ENCODE measurements around the gene MRPL40. TPM values are rescaled to one million over a fixed set of nuclear protein-coding genes. Genes with fewer than 3 reads are reported as not detected.

MRPL40 gene
- total RNA-seq, 4 donors from 2014 or later: 21.2 to 31.2 (median 27.7) TPM

- no peaks in the 10 kb centered on the region for H3K4me1 ChIP-seq
- TF ChIP-seq CTCF (IDR thresholded peaks at IDR 0.05) (no peak), POLR2AphosphoS5 (IDR thresholded peaks at IDR 0.05) (no peak), EP300 (IDR thresholded peaks at IDR 0.05) (no peak)
- no peaks in the 10 kb centered on the region for H3K27me3 ChIP-seq
- H3K27ac ChIP-seq (replicated peaks in 1 of 4): no peak overlapping the region
- WGBS: 88% methylated on average over 2 of the region's 2 CpGs
- H3K36me3 ChIP-seq: peaks cover 39 to 91% (median 77%) of the 10 kb centered on the region in 4 donors
- intact Hi-C loops (cut with DNase I): no loop called here
- no peak for DNase-seq (ENCODE audit: extremely low spot score)
- H3K9me3 ChIP-seq: no peaks in the 10 kb centered on the region
- no peak overlapping the region for H3K4me3 ChIP-seq
These were observed 33.7 kb upstream of the MRPL40 start for GRCh38 chr22:19398652-19399051.

GRCh38 chr22:19400881-19401280 lies 31.5 kb upstream of the MRPL40 start:
- H3K27me3 ChIP-seq: no peaks in the 10 kb centered on the region
- H3K9me3 ChIP-seq: no peaks in the 10 kb centered on the region
- TF ChIP-seq CTCF (IDR thresholded peaks at IDR 0.05) (no peak), POLR2AphosphoS5 (IDR thresholded peaks at IDR 0.05) (no peak), POLR2A (IDR thresholded peaks at IDR 0.05; ENCODE audit: low read depth) (no peak), EP300 (IDR thresholded peaks at IDR 0.05) (no peak)
- intact Hi-C loops (cut with DNase I): no loop called here
- no peak overlapping the region for H3K4me3 ChIP-seq
- no peak overlapping the region for H3K27ac ChIP-seq (replicated peaks in 1 of 4)
- no peak for DNase-seq (ENCODE audit: extremely low spot score)
- H3K36me3 ChIP-seq: peaks cover 32 to 81% (median 69%) of the 10 kb centered on the region in 4 donors
- 91% methylated on average over 6 of the region's 6 CpGs for WGBS
- no peaks in the 10 kb centered on the region for H3K4me1 ChIP-seq

- no peak for DNase-seq (ENCODE audit: extremely low spot score)
- Histone ChIP-seq H3K4me3 (no peak overlapping the region), H3K36me3 (peaks cover 29 to 80% (median 69%) of the 10 kb centered on the region in 4 donors), H3K9me3 (no peaks in the 10 kb centered on the region), H3K27me3 (no peaks in the 10 kb centered on the region), H3K27ac (replicated peaks in 1 of 4) (no peak overlapping the region), H3K4me1 (peaks cover 0 to 3% (median 0%) of the 10 kb centered on the region in 4 donors)
- intact Hi-C loops (cut with DNase I): no loop called here
- no peak for TF ChIP-seq CTCF (IDR thresholded peaks at IDR 0.05)
- TF ChIP-seq EP300 (IDR thresholded peaks at IDR 0.05): no peak
- TF ChIP-seq POLR2A (IDR thresholded peaks at IDR 0.05; ENCODE audit: low read depth): no peak
- TF ChIP-seq POLR2AphosphoS5 (IDR thresholded peaks at IDR 0.05): no peak
- 96% methylated on average over 4 of the region's 4 CpGs for WGBS
These were observed 30.9 kb upstream of the MRPL40 start for GRCh38 chr22:19401483-19401882.

- intact Hi-C loops (cut with DNase I): no loop called here
- Histone ChIP-seq H3K4me3 (no peak overlapping the region), H3K4me1 (peaks cover 0 to 9% (median 0%) of the 10 kb centered on the region in 4 donors), H3K36me3 (peaks cover 34 to 77% (median 64%) of the 10 kb centered on the region in 4 donors), H3K27me3 (no peaks in the 10 kb centered on the region), H3K27ac (replicated peaks in 1 of 4) (no peak overlapping the region), H3K9me3 (no peaks in the 10 kb centered on the region)
- no peak for DNase-seq (ENCODE audit: extremely low spot score)
- TF ChIP-seq CTCF (IDR thresholded peaks at IDR 0.05): no peak
- TF ChIP-seq POLR2AphosphoS5 (IDR thresholded peaks at IDR 0.05): no peak
- no peak for TF ChIP-seq EP300 (IDR thresholded peaks at IDR 0.05)
- TF ChIP-seq POLR2A (IDR thresholded peaks at IDR 0.05; ENCODE audit: low read depth): no peak
- 98% methylated on average over 4 of the region's 4 CpGs for WGBS
These were observed 29.6 kb upstream of the MRPL40 start for GRCh38 chr22:19402642-19403191.

GRCh38 chr22:19404676-19405075 lies 27.7 kb upstream of the MRPL40 start:
- no peak for DNase-seq (ENCODE audit: extremely low spot score)
- Histone ChIP-seq H3K4me1 (peaks cover 0 to 11% (median 0%) of the 10 kb centered on the region in 4 donors), H3K36me3 (peaks cover 39 to 78% (median 69%) of the 10 kb centered on the region in 4 donors), H3K27ac (replicated peaks in 1 of 4) (no peak overlapping the region), H3K27me3 (no peaks in the 10 kb centered on the region), H3K4me3 (no peak overlapping the region), H3K9me3 (no peaks in the 10 kb centered on the region)
- 98% methylated on average over 3 of the region's 3 CpGs for WGBS
- intact Hi-C loops (cut with DNase I): no loop called here
- TF ChIP-seq POLR2A (IDR thresholded peaks at IDR 0.05; ENCODE audit: low read depth) (no peak), EP300 (IDR thresholded peaks at IDR 0.05) (no peak), POLR2AphosphoS5 (IDR thresholded peaks at IDR 0.05) (no peak), CTCF (IDR thresholded peaks at IDR 0.05) (no peak)
